NT2/D1 (cell line): ENCODE measurements around the gene AURKB.

Experiments used
- DNase-seq: peaks from one replicate; pipeline ENCODE4 v3.0.0-alpha.2; 2011; ENCODE audit warnings: low read depth, low spot score
- H3K27me3 ChIP-seq: 2 replicates; pipeline ENCODE4 v1.6.0; 2011; ENCODE audit warnings: mild to moderate bottlenecking; ENCODE audit not compliant: insufficient read length, insufficient read depth
- H3K36me3 ChIP-seq: 2 replicates; pipeline ENCODE4 v1.6.1; 2011; ENCODE audit warnings: mild to moderate bottlenecking, low read length, mixed read lengths; ENCODE audit not compliant: insufficient read depth, insufficient read length
- H3K4me1 ChIP-seq: 2 replicates; pipeline ENCODE4 v1.5.1; 2011; ENCODE audit not compliant: insufficient read depth, insufficient read length
- H3K4me3 ChIP-seq: 2 replicates; pipeline ENCODE4 v1.5.1; 2011; ENCODE audit warnings: low read depth; ENCODE audit not compliant: insufficient read length
- H3K9ac ChIP-seq: 2 replicates; pipeline ENCODE4 v1.6.0; 2011; ENCODE audit warnings: low read depth; ENCODE audit not compliant: insufficient read length
- H3K9me3 ChIP-seq: 2 replicates; pipeline ENCODE4 v1.5.1; 2011; ENCODE audit warnings: mild to moderate bottlenecking, low read length; ENCODE audit not compliant: insufficient read depth
- SUZ12 ChIP-seq: IDR thresholded peaks from 2 replicates; pipeline ENCODE4 v1.6.1; 2011; ENCODE audit not compliant: insufficient read length, insufficient read depth; ENCODE audit errors: extremely low read depth
- YY1 ChIP-seq: IDR thresholded peaks from 2 replicates; pipeline ENCODE4 v1.6.1; 2011; ENCODE audit not compliant: insufficient read length, insufficient read depth
- ZNF274 ChIP-seq: IDR thresholded peaks from 2 replicates; pipeline ENCODE4 v1.6.1; 2011; ENCODE audit warnings: mild to moderate bottlenecking, low read depth, low read length

AURKB gene

DNA sequence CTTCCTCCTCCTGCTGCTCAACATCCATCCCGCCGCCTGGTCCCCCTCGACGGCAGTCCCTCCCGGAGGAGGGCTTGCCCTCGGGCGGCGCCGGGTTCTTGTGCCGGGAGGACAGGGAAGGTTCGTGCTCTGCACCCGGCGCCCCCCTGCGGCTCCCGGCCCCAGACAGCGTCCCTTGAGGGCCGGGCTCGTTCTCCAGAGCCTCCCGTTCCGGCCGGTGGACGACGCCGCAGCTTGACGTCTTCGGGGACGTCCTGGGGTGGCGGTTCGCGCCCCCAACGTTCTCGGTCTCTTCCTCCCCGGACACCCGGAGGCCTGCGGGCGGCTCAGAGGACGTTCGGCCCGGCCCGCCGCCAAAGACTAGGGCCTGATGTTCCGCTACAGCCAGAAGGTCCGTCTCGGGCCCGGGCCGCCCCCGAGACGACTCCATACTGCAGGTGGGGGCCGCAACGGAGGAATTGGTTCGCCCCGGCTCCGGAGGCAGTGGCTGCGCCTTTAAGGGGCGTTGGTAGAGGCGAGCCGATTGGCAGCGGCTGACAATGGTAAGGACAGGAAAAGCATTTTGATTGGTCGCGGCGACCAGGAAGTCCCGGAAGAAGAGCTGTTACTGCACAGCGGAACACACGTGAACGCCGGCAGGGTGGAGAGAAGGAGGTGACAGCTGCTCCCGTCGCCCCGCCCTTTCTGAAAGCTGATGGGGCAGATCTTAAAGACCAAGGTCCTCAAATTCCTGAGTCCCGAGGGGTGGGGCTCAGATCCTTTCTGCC lies 20.5 kb downstream of the AURKB start, which contains the start of gene BORCS6:
BORCS6 (minus strand) TSS at position 470 of the 767 bp plus-strand sequence; CDS start at position 430, 40 bp downstream.
- peaks cover 9% of the 10 kb centered on the region for H3K27me3 ChIP-seq
- H3K4me1 ChIP-seq: peaks cover 10% of the 10 kb centered on the region
- peak within 1 kb of the TSS; percentile 69 for H3K4me3 ChIP-seq
- DNase-seq: peak; percentile 91
- H3K36me3 ChIP-seq: peaks cover 11% of the 10 kb centered on the region
- TF ChIP-seq YY1: no peak
- TF ChIP-seq ZNF274: no peak
- TF ChIP-seq SUZ12: no peak
- H3K9me3 ChIP-seq: no peaks in the 10 kb centered on the region
- peak within 1 kb of the TSS; percentile 82 for H3K9ac ChIP-seq

- TF ChIP-seq ZNF274 (no peak), YY1 (no peak), SUZ12 (no peak)
- H3K27me3 ChIP-seq: peaks cover 9% of the 10 kb centered on the region
- H3K9ac ChIP-seq: peak overlapping the region; percentile 82
- DNase-seq: no peak
- peak overlapping the region; percentile 69 for H3K4me3 ChIP-seq
- peaks cover 10% of the 10 kb centered on the region for H3K4me1 ChIP-seq
- no peaks in the 10 kb centered on the region for H3K9me3 ChIP-seq
- peaks cover 11% of the 10 kb centered on the region for H3K36me3 ChIP-seq
These were observed 21.2 kb downstream of the AURKB start for GRCh38 chr17:8189041-8189710.

GRCh38 chr17:8188263-8188839 lies 22.0 kb downstream of the AURKB start:
- Histone ChIP-seq H3K9ac (peak overlapping the region; percentile 82), H3K27me3 (peaks cover 9% of the 10 kb centered on the region), H3K4me1 (peaks cover 10% of the 10 kb centered on the region), H3K36me3 (peaks cover 11% of the 10 kb centered on the region), H3K9me3 (no peaks in the 10 kb centered on the region), H3K4me3 (peak overlapping the region; percentile 69)
- TF ChIP-seq SUZ12: no peak
- TF ChIP-seq ZNF274: no peak
- no peak for TF ChIP-seq YY1
- no peak for DNase-seq

GRCh38 chr17:8187517-8188262 lies 22.7 kb downstream of the AURKB start:
- TF ChIP-seq YY1: no peak
- no peak for TF ChIP-seq ZNF274
- no peak for TF ChIP-seq SUZ12
- DNase-seq: peak; percentile 89
- Histone ChIP-seq H3K27me3 (peaks cover 9% of the 10 kb centered on the region), H3K4me3 (peak overlapping the region; percentile 69), H3K9me3 (no peaks in the 10 kb centered on the region), H3K36me3 (peaks cover 11% of the 10 kb centered on the region), H3K9ac (peak overlapping the region; percentile 82), H3K4me1 (peaks cover 10% of the 10 kb centered on the region)

DNA sequence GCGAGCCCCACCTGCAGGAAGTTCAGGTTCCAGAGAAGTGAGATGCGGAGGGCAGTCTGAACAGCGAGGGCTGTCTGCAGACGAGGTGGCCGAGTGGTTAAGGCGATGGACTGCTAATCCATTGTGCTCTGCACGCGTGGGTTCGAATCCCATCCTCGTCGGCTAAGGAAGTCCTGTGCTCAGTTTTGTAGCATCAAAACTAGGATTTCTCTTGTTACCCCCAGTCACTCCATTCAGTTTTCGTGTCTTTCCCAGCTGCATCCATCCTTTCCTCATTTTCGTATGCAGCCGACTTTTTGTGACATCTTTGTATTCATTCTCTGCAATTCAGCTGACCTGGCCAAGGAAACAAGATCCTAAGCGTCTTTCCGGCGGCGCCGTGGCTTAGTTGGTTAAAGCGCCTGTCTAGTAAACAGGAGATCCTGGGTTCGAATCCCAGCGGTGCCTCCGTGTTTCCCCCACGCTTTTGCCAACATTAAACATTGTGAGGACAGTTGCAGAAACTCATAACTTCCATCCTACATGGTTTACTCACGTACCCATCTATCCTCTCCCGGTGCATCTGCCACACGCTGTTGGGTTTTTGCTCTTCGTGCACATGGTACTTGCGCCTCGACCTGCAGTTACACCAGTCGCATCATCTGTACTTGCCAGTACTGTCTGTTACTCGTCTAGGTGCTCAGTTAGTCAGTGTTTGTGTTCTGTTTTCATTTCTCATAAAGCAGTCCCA lies 23.4 kb downstream of the AURKB start:
- peak; percentile 85 for DNase-seq
- H3K4me3 ChIP-seq: peak overlapping the region; percentile 93
- peaks cover 4% of the 10 kb centered on the region for H3K36me3 ChIP-seq
- peak overlapping the region; percentile 90 for H3K9ac ChIP-seq
- H3K4me1 ChIP-seq: peaks cover 10% of the 10 kb centered on the region
- TF ChIP-seq SUZ12 (no peak), ZNF274 (no peak), YY1 (no peak)
- no peaks in the 10 kb centered on the region for H3K9me3 ChIP-seq
- peaks cover 9% of the 10 kb centered on the region for H3K27me3 ChIP-seq

DNA sequence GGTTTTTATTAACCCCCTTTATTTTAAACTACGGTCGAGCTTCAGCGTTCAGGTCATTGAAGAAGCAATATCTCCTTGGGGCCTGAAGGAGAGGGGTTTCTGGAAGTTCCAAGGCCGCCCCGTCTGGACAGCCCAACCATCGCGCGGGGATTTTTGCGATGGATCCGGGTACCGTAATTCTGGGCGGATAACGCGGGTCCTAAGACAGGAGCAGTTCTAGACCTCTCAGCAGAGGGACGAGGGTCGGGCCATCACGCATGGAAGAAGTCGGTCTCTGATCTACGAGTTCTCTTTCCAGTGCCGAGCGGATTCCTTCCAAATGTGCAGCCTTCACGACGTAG lies 24.0 kb downstream of the AURKB start:
- Histone ChIP-seq H3K9me3 (no peaks in the 10 kb centered on the region), H3K27me3 (peaks cover 9% of the 10 kb centered on the region)
- TF ChIP-seq YY1 (no peak), SUZ12 (no peak), ZNF274 (no peak)

More for the DNA sequence above, 24.0 kb downstream of the AURKB start:
- Histone ChIP-seq H3K36me3 (no peaks in the 10 kb centered on the region), H3K4me3 (peak overlapping the region; percentile 93), H3K4me1 (peaks cover 10% of the 10 kb centered on the region), H3K9ac (peak overlapping the region; percentile 90)
- no peak for DNase-seq
